Activated CD4-positive, alpha-beta T cell treated with anti-CD3 and anti-CD28 coated beads for 36 hours (primary cell): ENCODE measurements around the gene CATSPERB. TPM values are rescaled to one million over a fixed set of nuclear protein-coding genes. Genes with fewer than 3 reads are reported as not detected.
"Not testable (repeated sequence)": the region's sequence is repeated elsewhere in the genome, so short reads cannot be mapped to it uniquely, and the experiment has no call there.

Experiments used
- ATAC-seq: fragments of 200-7000 bp; cut with Tn5 transposase; one replicate; pipeline ENCODE4 v1.10.0; 2021; ENCODE audit warnings: mild to moderate bottlenecking, moderate library complexity
- CTCF ChIA-PET: fragments of 350-600 bp; sonication (Branson Sonifier 250); formaldehyde crosslinking; loops from one replicate; lab custom pipeline; 2021; ENCODE audit warnings: antibody characterized with exemption; lab: Charles Lee
- POLR2A ChIA-PET: fragments of 350-600 bp; sonication (Branson Sonifier 250); formaldehyde crosslinking; loops from one replicate; lab custom pipeline; 2021; ENCODE audit warnings: antibody characterized with exemption, inconsistent platforms; lab: Charles Lee
- DNase-seq: peaks from one replicate; pipeline ENCODE4 v3.0.0-alpha.2; 2020
- H3K27ac Mint-ChIP-seq: one replicate; pipeline ENCODE4 v1.8.0; 2021; ENCODE audit warnings: mixed read lengths
- H3K27me3 Mint-ChIP-seq: one replicate; pipeline ENCODE4 v1.8.0; 2021; ENCODE audit warnings: mixed read lengths
- H3K36me3 Mint-ChIP-seq: one replicate; pipeline ENCODE4 v1.8.0; 2021; ENCODE audit warnings: low read depth, mixed read lengths
- H3K4me1 Mint-ChIP-seq: one replicate; pipeline ENCODE4 v1.8.0; 2021; ENCODE audit warnings: mixed read lengths
- H3K4me3 Mint-ChIP-seq: one replicate; pipeline ENCODE4 v1.8.0; 2021; ENCODE audit warnings: mild to moderate bottlenecking, moderate library complexity, mixed read lengths
- H3K9me3 Mint-ChIP-seq: one replicate; pipeline ENCODE4 v1.8.0; 2021; ENCODE audit warnings: low read depth, mixed read lengths
- intact Hi-C, 2 experiments: fragments of 100-400 bp; cut with DNase I in 1 of 2; cut with micrococcal nuclease in 1 of 2; formaldehyde crosslinking; loops; one replicate each; pipeline versions ENCODE4 v1.14.2 to v1.15.1; 2022 to 2024; cut with DNase I, micrococcal nuclease
- total RNA-seq, 2 experiments: library from RNA; stranded (reverse); gene quantifications; one replicate each; pipeline ENCODE4 v1.2.3, GENCODE V29; 2021

The CATSPERB gene
- total RNA-seq, 2 experiments from 2014 or later: 0.07 to 0.91 TPM

DNA sequence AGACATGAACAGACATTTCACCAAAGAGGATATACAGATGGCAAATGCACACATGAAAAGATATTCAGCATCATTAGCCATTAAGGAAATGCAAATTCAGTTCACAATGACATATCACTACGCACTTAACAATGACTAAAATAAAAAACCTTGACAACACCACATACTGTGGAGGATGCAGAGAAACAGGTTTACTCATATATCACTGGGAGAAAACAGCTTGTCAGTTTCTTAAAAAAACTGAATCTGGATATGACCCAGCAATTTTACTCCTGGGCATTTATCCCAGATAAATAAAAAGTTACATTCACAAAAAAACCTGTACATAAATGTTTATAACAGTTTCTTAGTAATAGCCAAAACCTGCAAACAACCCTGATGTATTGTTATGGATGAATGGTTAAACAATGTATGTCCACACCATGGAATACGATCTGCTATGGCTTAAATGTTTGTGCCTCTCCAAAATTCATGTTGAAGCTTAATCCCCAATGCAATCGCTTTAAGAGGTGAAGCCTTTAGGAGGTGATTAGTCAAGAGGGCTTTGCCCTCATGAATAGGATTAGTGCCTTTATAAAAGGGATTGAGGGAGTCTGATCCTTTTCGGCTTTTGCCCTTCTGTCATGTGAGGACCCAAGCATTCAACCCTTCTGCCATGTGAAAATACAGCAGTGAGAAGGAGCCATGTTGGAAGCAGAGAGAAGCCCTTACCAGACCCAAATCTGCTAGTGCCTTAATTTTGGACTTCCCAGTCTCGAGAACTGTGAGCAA is 185.8 kb downstream of the CATSPERB start:
- intact Hi-C loops: no loop called here
- Mint-ChIP-seq H3K27ac (no peak overlapping the region), H3K36me3 (no peaks in the 10 kb centered on the region), H3K27me3 (peaks cover 2% of the 10 kb centered on the region), H3K4me1 (no peaks in the 10 kb centered on the region), H3K4me3 (no peak overlapping the region), H3K9me3 (peaks cover 12% of the 10 kb centered on the region)
- no peak for ATAC-seq
- POLR2A ChIA-PET: no interaction called here
- CTCF ChIA-PET: interaction anchor here (0.7 to 0.9 kb wide), 2 partner anchors 80 to 243 kb away, joined by 3 read pairs; no protein-coding TSS in a partner anchor
- no peak for DNase-seq

DNA sequence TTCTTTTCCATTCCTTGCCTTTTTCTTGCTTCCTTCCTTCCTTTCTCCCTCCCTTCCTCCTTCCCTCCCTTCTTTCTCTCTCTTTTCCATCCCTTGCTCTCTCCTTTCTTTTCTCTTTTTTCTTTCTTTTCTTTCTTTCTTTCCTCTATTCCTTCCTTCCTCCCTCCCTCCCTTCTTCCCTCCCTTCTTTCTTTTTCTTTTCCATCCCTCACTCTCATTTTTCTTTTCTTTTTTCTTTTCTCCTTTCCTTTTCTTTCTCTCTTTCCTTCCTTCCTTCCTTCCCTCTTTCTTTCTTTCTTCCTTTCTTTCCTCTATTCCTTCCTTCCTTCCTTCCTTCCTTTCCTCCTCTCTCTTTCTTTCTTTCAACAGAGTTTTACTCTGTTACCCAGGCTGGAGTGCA is 186.7 kb downstream of the CATSPERB start:
- H3K36me3 Mint-ChIP-seq: no peaks in the 10 kb centered on the region
- intact Hi-C loops: no loop called here
- no peak overlapping the region for H3K4me3 Mint-ChIP-seq
- ATAC-seq (no peak), DNase-seq (no peak)
- peaks cover 19% of the 10 kb centered on the region for H3K9me3 Mint-ChIP-seq
- peaks cover 2% of the 10 kb centered on the region for H3K27me3 Mint-ChIP-seq
- no peaks in the 10 kb centered on the region for H3K4me1 Mint-ChIP-seq
- POLR2A ChIA-PET: no interaction called here
- no peak overlapping the region for H3K27ac Mint-ChIP-seq
- CTCF ChIA-PET: interaction anchor here (0.9 kb wide), 1 partner anchor 242 kb away, joined by 3 read pairs; no protein-coding TSS in a partner anchor

DNA sequence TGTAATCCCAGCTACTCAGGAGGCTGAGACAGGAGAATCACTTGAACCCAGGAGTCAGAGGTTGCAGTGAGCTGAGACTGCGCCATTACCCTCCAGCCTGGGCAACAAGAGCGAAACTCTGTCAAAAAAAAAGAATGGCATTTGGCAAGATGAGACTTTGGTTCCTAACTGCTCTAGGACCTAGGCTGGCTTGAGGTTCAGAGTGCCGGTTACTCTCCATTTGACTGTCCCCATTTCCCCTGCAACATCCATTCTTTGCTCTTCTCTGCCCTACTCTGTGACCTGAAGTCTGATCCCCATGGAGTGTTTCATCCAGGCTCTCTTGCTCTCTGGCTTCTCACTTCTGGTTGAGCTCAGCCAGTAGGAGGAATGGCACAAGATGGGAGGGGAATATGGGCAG is 195.6 kb downstream of the CATSPERB start:
- H3K9me3 Mint-ChIP-seq: peaks cover 14% of the 10 kb centered on the region
- no peak for ATAC-seq
- no peak for DNase-seq
- intact Hi-C loops: no loop called here
- H3K4me3 Mint-ChIP-seq: no peak overlapping the region
- CTCF ChIA-PET: interaction anchor here (0.8 kb wide), 1 partner anchor 386 kb away, joined by 3 read pairs; no protein-coding TSS in a partner anchor
- H3K36me3 Mint-ChIP-seq: peaks cover 3% of the 10 kb centered on the region
- no peaks in the 10 kb centered on the region for H3K4me1 Mint-ChIP-seq
- H3K27ac Mint-ChIP-seq: no peak overlapping the region
- peaks cover 3% of the 10 kb centered on the region for H3K27me3 Mint-ChIP-seq
- POLR2A ChIA-PET: no interaction called here

DNA sequence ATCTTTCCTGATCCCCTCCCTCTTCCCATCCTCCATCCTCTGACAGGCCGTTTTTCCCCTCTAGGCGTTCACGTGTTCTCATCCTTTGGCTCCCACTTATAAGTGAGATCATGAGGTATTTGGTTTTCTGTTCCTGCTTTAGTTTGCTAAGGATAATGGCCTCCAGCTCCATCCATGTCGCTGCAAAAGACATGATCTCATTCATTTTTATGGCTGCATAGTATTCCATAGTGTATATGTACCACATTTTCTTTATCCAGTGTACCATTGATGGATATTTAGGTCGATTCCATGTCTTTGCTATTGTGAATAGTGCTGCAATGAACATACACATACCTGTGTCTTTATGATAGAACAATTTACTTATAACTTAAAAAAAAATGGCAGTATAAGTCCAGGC is 197.8 kb downstream of the CATSPERB start:
- DNase-seq, POLR2A ChIA-PET, H3K9me3 Mint-ChIP-seq, H3K36me3 Mint-ChIP-seq, H3K27ac Mint-ChIP-seq, intact Hi-C loops, H3K4me1 Mint-ChIP-seq, H3K27me3 Mint-ChIP-seq, H3K4me3 Mint-ChIP-seq, ATAC-seq: not testable (repeated sequence)
- CTCF ChIA-PET: interaction anchor here (0.8 to 1.4 kb wide), 2 partner anchors 9 to 427 kb away, joined by 3 read pairs; no protein-coding TSS in a partner anchor

DNA sequence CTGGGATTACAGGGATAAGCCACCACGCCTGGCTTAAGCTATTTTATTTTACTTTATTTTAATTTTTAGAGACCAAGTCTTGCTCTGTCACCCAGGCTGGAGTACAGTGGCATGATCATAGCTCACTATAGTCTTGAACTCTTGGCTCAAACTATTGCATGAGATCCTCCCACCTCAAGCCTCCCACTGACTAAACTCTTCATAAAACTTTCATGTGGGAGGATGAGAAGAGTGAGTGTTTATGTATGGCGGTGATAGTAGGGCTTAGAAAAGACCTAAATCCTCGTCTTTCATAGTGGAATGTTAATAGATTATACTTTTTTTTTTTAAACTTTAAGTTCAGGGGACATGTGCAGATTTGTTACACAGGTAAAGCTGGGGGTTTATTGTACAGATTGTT is 198.3 kb downstream of the CATSPERB start:
- Mint-ChIP-seq H3K36me3 (no peaks in the 10 kb centered on the region), H3K27me3 (peaks cover 3% of the 10 kb centered on the region), H3K4me3 (no peak overlapping the region), H3K4me1 (no peaks in the 10 kb centered on the region), H3K27ac (no peak overlapping the region), H3K9me3 (no peaks in the 10 kb centered on the region)
- intact Hi-C loops: no loop called here
- DNase-seq (no peak), ATAC-seq (no peak)
- CTCF ChIA-PET: interaction anchor here (0.8 to 1.4 kb wide), 2 partner anchors 8 to 427 kb away, joined by 3 read pairs; no protein-coding TSS in a partner anchor
- POLR2A ChIA-PET: no interaction called here

Other genes starting within 250 kb of the CATSPERB start
- gene PPP4R3A, start 221.8 kb downstream of the CATSPERB start, total RNA-seq: 100 to 1,000 TPM; 105 to 122 TPM
- gene TC2N, start 135.4 kb upstream of the CATSPERB start, total RNA-seq: 10 to 100 TPM; 48.8 to 49.3 TPM
- gene FBLN5, start 215.6 kb upstream of the CATSPERB start, total RNA-seq: 1 to 10 TPM; 3.0 to 4.7 TPM